ENCODE data around the gene DSC1.

- TF ChIP-seq POLR2A (IDR thresholded peaks at IDR 0.05) (no peak), CTCF (IDR thresholded peaks at IDR 0.05) (no peak)
Measured at GRCh38 chr18:31211047-31211446, 48.4 kb upstream of the DSC1 start.
